GM18505 (cell line): Measurements from ENCODE around the gene PDCD10.

ENCODE experiments used
- ATAC-seq: cut with Tn5 transposase; IDR thresholded peaks from one replicate; pipeline ENCODE4 v1.9.1; 2021; ENCODE audit not compliant: unreplicated experiment
- POLR2A ChIP-seq: IDR thresholded peaks from 4 replicates; pipeline ENCODE4 v1.6.1; 2011; ENCODE audit warnings: borderline replicate concordance; ENCODE audit not compliant: insufficient read depth, insufficient read length; ENCODE audit errors: extremely low read depth

PDCD10 gene

DNA sequence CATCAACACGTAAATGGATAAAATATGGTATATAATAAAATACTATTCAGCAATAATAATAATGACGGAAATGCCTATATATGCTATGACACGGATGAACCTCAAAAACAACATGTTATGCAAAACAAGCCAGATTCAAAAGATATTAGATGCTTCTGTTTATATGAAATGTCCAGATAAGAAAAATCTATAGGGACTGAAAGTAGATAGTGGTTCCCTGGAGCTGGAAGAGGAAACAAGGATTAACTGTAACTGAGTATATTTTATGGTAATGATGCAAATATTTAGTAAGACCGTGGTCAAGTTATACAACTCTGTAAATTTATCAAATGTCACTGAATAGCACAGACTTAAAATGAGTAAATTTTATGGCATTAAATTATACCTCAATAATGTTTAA is 55.2 kb downstream of the PDCD10 start:
- no peak for TF ChIP-seq POLR2A
- ATAC-seq, result no peak

DNA sequence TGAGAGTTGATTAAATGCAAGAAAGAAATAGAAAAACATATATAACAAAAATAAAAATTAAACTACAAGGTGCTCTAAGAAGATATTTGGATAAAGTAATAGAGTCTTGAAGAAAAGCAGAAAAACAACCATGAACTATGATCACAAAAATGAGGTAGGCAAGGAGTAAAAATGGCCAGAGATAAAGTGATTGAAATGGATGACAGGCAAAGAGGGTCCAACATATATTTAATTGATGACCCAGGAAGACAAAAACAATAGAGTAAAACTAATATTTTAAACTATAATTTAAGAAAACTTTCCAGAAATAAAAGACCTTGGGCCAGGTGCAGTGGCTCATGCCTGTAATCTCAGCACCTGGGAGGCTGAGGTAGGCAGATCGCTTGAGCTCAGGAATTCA is 58.8 kb downstream of the PDCD10 start:
- no peak for ATAC-seq
- TF ChIP-seq POLR2A, result no peak

DNA sequence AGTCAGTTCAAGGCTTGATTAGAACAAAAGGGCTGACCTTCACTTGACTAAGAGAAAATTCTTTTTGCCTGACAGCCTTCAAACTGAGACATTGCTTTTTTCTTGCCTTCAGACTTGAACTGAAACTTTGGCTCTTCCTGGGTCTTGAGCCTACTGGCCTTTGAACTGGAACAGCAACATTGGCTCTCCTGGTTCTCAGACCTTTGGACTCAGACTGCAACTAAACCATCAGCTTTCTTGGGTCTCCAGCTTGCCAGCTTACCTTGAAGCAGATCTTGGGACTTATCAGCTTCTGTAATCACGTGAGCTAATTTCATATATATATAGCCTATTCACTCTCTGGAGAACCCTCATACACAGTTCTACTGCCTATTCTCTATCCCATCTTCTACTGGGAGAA is 61.5 kb downstream of the PDCD10 start:
- ATAC-seq, result no peak
- no peak for TF ChIP-seq POLR2A

DNA sequence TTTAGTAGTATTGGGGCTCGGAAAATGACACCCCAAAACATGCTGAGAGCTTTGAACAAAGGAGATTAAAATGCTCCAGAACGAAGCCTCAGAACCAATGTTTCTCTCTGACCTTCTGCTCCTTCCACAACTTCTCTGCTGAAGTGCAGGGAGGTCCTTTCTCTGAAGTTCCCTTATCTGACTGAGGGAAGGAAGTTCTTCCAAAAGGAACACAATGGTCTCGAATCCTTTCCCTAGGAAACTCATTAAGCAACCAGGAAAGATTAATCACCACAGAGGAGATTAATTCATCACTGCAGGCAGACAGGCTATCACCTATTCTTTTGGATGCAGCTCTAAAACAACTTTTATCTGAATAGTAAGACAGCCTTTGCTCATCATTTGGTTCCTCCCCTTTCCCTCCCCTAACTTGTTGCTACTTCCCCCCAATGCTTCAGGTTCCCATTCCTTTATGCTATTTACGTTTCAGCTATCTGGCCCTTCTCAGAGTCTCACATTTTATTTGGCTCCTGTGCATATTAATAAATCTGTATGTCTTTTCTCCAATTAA is 62.7 kb downstream of the PDCD10 start:
- ATAC-seq, result no peak
- TF ChIP-seq POLR2A, result no peak

DNA sequence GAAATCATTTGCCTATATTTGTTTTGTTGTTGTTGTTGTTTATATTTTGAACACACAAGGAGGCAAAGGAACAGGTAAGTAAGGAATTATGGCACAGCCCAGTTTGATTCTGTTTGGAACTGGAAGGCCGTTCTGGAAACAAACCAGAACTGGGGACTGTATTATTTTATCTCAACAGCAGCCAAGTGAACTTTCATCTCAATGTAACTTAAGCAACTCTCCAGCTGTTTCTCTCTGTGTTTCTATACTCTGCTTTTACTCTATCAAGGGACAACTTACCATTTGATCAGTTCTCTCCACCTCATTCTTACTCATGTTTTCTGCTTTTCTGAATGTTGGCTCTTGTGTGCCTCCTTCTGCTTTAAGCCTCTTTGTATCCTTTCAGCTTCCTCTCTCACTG is 65.0 kb downstream of the PDCD10 start:
- TF ChIP-seq POLR2A, result no peak
- no peak for ATAC-seq

DNA sequence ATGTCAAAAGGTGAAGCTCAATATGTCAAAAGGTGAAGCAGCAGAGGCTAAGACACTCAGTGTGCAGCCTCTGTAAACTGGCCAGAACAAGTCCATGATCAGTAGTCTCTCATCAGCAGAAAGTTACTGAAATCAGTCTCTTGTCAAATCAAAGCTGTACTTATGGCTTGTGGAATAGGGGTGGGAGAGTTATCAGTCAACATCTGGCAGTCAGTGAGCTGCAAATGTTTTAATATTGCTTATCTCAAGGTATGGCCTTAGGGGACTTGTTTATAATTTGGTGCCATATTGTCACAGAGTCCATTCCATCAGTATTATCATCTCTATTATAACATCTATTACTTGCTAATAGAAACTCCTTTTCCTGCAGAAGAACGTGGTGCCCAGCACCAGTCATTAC is 66.0 kb downstream of the PDCD10 start:
- no peak for ATAC-seq
- TF ChIP-seq POLR2A, result no peak

DNA sequence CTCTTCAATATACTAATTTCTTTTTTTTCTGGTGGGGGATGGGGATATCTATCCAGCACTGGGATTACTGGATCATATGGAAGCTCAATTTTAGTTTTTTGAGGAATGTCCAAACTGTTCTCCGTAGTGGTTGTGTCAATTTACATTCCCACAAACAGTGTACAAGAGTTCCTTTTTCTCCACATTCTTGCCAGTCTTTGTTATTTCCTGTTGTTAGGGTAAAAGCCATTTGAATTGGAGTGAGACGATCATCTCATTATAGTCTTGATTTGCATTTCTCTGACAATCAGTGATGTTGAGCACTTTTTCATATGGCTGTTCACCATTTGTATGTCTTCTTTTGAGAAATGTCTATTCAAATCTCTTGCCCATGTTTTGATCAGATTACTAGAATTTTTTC is 68.1 kb downstream of the PDCD10 start:
- no peak for ATAC-seq
- TF ChIP-seq POLR2A, result no peak

DNA sequence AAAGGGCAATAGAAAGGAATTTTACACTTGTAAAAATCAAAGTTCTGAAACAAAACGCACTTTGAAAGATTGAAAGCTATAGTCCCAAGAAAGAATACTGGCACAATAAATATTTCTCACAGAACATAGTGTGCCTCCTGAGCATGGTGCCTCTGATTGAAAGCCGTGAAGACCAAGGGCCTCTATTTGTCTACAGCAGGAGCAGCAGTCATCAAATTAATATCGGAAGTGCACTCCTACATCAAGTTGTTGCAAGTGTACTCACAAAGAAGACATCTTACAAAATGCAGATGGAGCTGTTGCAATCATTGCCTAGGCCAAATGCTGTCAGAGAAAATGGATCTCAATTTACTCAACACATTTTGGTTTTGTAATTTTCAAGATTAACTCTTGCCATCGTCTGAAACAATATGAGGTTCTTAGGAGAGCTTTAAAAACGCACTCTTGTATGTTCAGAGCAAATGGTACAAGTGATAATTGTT is 71.7 kb downstream of the PDCD10 start:
- no peak for TF ChIP-seq POLR2A
- ATAC-seq, result no peak

DNA sequence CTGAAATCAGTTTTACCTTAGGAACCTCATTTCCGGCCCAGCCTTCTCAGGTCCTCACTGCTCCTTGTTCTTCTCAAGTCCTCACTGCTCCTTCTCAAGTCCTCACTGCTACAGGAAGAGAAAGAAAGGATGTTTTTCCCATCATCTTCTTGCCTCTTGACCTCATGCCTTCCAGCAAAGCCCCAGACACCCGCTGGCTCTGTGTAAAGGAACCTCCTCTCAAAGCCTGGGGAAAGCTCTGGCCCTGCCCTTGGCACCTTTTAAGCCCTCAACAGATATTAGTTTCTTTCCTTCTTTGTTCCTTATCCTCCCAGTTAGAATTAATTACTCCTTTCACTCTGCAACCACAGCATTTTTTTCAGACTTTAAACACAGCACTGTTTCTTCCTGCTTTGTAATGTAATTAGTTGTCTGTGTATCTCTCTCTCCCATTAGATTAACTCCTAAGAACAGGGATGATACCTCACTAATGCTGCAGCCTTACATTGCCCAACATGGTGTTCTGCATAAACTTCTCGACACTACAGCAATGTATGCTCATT is 76.9 kb downstream of the PDCD10 start:
- no peak for ATAC-seq
- no peak for TF ChIP-seq POLR2A

DNA sequence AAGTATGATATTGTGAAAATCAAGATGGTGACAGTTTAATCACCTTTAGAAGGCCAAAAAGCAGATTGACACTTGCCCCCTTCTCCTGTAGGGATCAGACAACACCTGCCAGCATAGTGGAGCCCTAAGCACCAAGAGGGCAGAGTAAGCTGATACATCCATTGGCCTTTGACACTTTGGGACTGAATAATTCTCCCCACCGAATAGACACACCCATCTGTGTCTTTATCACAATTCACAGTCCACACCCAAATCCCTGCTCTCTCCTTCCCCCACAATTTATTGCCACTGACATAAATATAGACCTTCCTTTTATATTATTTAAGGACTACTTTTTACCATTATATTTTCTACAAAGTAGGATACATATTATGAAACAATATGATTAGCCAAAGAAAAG is 77.9 kb downstream of the PDCD10 start:
- ATAC-seq, result no peak
- TF ChIP-seq POLR2A, result no peak

DNA sequence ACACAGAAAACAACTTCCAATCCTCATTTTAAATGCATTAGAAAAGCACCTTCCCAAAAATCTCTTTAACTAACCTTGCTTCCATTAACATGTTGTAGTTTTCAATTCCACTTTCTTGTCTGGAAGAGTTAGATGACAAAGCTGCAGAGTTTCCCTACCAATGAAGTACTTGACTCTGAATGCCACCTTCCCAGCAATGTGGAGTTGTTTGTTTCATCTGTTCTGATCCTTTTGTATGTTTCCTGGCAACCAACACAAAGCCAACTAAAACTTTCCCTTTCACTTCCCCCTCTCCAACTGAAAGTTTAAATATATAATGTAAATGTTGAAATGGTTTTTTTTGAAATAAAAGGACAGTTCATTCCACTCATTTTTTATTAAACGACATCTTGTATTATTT is 80.9 kb downstream of the PDCD10 start, which contains the start of gene WDR49:
Gene WDR49 (minus strand): TSS at position 183 of the 400 bp plus-strand sequence. CDS start 517 bp downstream, outside the sequence.
- peak; percentile 63 for ATAC-seq

DNA sequence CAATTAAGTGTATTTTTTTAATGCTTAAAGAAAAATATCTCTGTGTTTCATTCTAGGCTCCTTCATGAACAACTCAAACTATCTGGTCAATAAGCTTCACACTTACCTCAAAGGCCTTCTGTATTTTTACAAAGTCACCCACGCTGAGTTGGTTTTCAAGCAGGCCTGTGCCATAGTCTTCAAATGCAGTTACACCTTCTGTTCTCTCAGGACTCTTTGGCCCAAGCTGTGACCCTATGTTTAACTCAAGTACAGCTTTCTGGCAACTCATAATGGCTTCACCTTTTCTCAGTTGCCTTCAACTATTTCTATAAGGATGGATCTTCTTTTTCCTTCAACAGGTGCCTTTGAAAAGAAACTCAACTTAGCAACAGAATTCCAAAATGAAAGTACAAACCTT is 81.5 kb downstream of the PDCD10 start:
- TF ChIP-seq POLR2A, result no peak
- no peak for ATAC-seq

More for the DNA sequence above, 80.9 kb downstream of the PDCD10 start, which contains the start of gene WDR49:
- no peak for TF ChIP-seq POLR2A

DNA sequence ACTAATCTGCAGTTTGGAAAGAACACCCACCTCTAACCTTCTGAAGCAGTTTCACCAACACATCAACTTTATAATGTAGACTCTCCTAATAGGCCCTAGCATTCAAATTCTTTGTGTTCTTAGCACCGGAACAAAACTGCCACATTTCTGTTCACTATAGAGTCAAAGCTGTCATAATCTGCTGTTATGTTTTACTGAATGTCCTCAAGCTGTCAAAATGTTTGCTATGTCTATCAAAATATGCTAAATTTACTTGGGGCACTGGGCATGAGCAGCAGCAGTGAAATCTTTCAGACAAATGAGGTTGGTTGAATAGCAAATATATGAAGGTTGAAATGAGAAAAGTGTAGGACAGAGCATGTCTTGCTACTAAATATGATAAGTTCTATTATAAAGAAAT is 82.9 kb downstream of the PDCD10 start:
- ATAC-seq, result no peak
- TF ChIP-seq POLR2A, result no peak

DNA sequence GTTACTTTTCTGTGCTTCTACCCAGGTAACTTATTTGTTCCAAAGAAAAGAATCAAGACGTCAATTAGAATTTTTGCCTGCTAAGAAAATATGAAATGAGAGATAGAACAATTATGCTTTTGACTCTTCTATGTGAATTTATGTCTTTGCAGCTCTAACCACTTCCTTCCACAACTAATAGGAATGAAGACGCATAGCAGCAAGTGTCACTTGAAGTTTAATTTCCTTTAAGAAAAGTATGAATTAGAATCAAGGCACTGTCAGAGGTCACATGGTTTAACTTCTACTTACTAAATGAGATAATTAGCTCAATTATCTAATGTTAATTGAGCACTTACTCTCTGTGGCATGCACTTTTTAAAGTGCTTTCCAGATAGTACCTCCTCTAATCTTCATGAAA is 84.2 kb downstream of the PDCD10 start:
- TF ChIP-seq POLR2A, result no peak
- no peak for ATAC-seq
